ENCODE measurements around the gene SH3PXD2A.
A peak's percentile ranks its signal among the peaks of the same experiment; 100 is the strongest.

Gene SH3PXD2A

DNA sequence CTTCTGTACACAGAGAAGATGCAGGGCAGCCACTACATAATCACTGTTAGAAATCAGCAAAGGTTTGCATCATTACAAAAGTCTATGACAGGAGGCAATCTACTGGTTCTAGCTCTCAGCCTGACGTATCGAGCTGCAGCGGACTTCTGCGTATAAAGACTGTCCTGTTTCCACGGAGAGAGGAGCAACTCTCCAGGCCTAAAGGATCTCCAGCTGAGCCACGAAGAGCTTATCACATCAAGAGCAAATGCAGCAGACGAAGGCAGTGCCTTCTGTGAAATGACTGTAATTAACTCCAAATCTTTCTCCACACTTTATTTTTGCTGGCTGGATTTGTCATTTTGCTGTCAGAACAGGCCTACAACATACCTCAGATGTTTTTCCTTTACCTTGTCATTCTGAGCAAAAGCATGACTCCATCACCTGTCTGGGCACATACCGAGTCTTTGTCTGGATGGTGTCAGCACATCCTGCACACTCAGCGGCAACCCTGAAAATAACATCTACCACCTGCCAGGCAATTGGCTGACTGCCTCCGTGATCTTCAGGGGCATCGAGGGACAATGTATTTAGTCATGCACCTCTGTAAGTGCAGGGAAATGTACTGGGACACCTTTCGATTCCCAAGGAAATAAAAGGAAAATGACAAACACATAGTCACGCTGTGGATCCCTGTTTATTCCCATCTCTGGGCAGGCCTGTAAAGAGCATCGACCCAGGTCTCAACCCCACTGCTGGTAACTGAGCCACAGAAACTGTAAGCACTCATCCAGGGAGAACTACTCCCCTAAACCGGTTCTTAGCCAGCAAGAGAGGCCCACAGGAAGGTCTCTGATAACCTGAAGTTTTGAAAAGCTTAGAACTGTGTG is 26.3 kb upstream of the SH3PXD2A start:
- H3K4me1 ChIP-seq (ENCODE audit: control insufficient read depth, insufficient read depth, low read length), result no peaks in the 10 kb centered on the region
- POLR2A ChIA-PET, result no interaction called here
- CTCF ChIA-PET, result interaction anchor here (1.6 to 3.5 kb wide), 2 partner anchors 28 to 169 kb away, joined by 5 to 21 read pairs; no protein-coding TSS in a partner anchor
- no peak overlapping the region for H3K4me3 ChIP-seq (ENCODE audit: low read depth, low read length)
- H3K36me3 ChIP-seq (ENCODE audit: control insufficient read depth in 2 of 2, insufficient read depth in 1 of 2, low read length in 2 of 2), result peaks cover 0 to 26% of the 10 kb centered on the region in 2 experiments; a peak in 1 of 3 replicates
- H3K9me3 ChIP-seq (ENCODE audit: control insufficient read depth, insufficient read depth, low read depth, low read length), result no peaks in the 10 kb centered on the region
- no peak overlapping the region for H3K27ac ChIP-seq (ENCODE audit: extremely low read depth, low read depth, low read length)
- TF ChIP-seq ZNF626 (tag by site-specific recombination; IDR thresholded peaks at IDR 0.05), result no peak
- TF ChIP-seq ZNF600 (tag by site-specific recombination; IDR thresholded peaks at IDR 0.05), result 0 out of 2 replicates have a peak, but pooled peaks have one; percentile 30

DNA sequence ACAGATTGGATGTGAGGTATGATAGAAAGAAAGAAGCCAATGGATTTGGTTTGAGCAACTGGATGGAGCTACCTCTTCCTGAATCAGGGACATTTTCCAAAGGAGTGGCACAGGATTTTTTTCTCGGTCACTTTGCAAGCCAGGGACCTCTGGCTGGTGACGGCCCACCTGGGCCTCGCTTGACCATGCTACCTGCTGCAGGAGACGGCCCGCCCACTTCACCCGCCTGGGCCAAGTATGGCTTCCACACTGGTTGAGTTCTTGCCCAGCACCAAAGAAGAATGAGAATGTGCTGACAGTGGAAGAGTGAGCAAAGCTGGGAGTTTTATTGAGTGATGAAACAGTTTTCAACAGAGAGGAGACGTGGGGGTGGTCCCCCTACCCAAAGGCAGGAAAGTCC is 24.5 kb upstream of the SH3PXD2A start:
- Histone ChIP-seq H3K4me3 (ENCODE audit: low read depth, low read length) (no peak overlapping the region), H3K9me3 (ENCODE audit: control insufficient read depth, insufficient read depth, low read depth, low read length) (no peaks in the 10 kb centered on the region), H3K27ac (ENCODE audit: extremely low read depth, low read depth, low read length) (no peak overlapping the region), H3K4me1 (ENCODE audit: control insufficient read depth, insufficient read depth, low read length) (no peaks in the 10 kb centered on the region), H3K36me3 (ENCODE audit: control insufficient read depth in 2 of 2, insufficient read depth in 1 of 2, low read length in 2 of 2) (peaks cover 0 to 25% of the 10 kb centered on the region in 2 experiments; a peak in 1 of 3 replicates)
- CTCF ChIA-PET, result interaction anchor here (3.5 kb wide), 1 partner anchor 167 kb away, joined by 21 read pairs; no protein-coding TSS in a partner anchor
- no peak for TF ChIP-seq KLF10 (tag by site-specific recombination; IDR thresholded peaks at IDR 0.05)
- TF ChIP-seq MZF1 (tag by site-specific recombination; IDR thresholded peaks at IDR 0.05; ENCODE audit: borderline replicate concordance), result no peak
- no peak for TF ChIP-seq YY2 (tag by site-specific recombination; IDR thresholded peaks at IDR 0.05)
- TF ChIP-seq, protein P1, sequence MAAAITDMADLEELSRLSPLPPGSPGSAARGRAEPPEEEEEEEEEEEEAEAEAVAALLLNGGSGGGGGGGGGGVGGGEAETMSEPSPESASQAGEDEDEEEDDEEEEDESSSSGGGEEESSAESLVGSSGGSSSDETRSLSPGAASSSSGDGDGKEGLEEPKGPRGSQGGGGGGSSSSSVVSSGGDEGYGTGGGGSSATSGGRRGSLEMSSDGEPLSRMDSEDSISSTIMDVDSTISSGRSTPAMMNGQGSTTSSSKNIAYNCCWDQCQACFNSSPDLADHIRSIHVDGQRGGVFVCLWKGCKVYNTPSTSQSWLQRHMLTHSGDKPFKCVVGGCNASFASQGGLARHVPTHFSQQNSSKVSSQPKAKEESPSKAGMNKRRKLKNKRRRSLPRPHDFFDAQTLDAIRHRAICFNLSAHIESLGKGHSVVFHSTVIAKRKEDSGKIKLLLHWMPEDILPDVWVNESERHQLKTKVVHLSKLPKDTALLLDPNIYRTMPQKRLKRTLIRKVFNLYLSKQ (tag by site-specific recombination; IDR thresholded peaks at IDR 0.05; ENCODE audit: borderline replicate concordance), result no peak
- TF ChIP-seq ZNF518A (tag by site-specific recombination; conservative IDR thresholded peaks at IDR 0.05; ENCODE audit: low read depth), result no peak
- no peak for TF ChIP-seq SP3 (tag by site-specific recombination; IDR thresholded peaks at IDR 0.05)
- no peak for TF ChIP-seq ZBTB17 (tag by site-specific recombination; IDR thresholded peaks at IDR 0.05)
- no peak for TF ChIP-seq ZNF561 (tag by site-specific recombination; IDR thresholded peaks at IDR 0.05; ENCODE audit: borderline replicate concordance)
- no peak for TF ChIP-seq ZNF660 (tag by site-specific recombination; IDR thresholded peaks at IDR 0.05)
- no peak for TF ChIP-seq ZNF19 (tag by site-specific recombination; IDR thresholded peaks at IDR 0.05; ENCODE audit: low read depth)
- TF ChIP-seq ZNF214 (tag by site-specific recombination; IDR thresholded peaks at IDR 0.05; ENCODE audit: borderline replicate concordance), result no peak
- POLR2A ChIA-PET, result no interaction called here

GRCh38 chr10:103879409-103879808 is 24.0 kb upstream of the SH3PXD2A start:
- Histone ChIP-seq H3K36me3 (ENCODE audit: control insufficient read depth in 2 of 2, insufficient read depth in 1 of 2, low read length in 2 of 2) (peaks cover 0 to 25% of the 10 kb centered on the region in 2 experiments; a peak in 1 of 3 replicates), H3K4me1 (ENCODE audit: control insufficient read depth, insufficient read depth, low read length) (no peaks in the 10 kb centered on the region), H3K4me3 (ENCODE audit: low read depth, low read length) (no peak overlapping the region), H3K27ac (ENCODE audit: extremely low read depth, low read depth, low read length) (no peak overlapping the region), H3K9me3 (ENCODE audit: control insufficient read depth, insufficient read depth, low read depth, low read length) (no peaks in the 10 kb centered on the region)
- ChIA-PET POLR2A (no interaction called here), CTCF (no interaction called here)
- TF ChIP-seq WT1 (tag by site-specific recombination; IDR thresholded peaks at IDR 0.05), result no peak
- TF ChIP-seq, protein P2, sequence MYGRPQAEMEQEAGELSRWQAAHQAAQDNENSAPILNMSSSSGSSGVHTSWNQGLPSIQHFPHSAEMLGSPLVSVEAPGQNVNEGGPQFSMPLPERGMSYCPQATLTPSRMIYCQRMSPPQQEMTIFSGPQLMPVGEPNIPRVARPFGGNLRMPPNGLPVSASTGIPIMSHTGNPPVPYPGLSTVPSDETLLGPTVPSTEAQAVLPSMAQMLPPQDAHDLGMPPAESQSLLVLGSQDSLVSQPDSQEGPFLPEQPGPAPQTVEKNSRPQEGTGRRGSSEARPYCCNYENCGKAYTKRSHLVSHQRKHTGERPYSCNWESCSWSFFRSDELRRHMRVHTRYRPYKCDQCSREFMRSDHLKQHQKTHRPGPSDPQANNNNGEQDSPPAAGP (tag by site-specific recombination; IDR thresholded peaks at IDR 0.05), result no peak
- no peak for TF ChIP-seq ZNF518A (tag by site-specific recombination; conservative IDR thresholded peaks at IDR 0.05; ENCODE audit: low read depth)
- no peak for TF ChIP-seq ZNF366 (tag by site-specific recombination; conservative IDR thresholded peaks at IDR 0.05)
- TF ChIP-seq ZNF239 (tag by site-specific recombination; IDR thresholded peaks at IDR 0.05), result no peak
